PC-3 (cell line): ENCODE measurements around the gene MNT.

ENCODE experiments used
- CTCF ChIP-seq: fragments of 300-600 bp; sonication (generic); conservative IDR thresholded peaks from 2 replicates; pipeline ENCODE4 v1.5.1; 2017; ENCODE audit warnings: antibody characterized with exemption, low read depth, mild to moderate bottlenecking, low read length
- EZH2 ChIP-seq: fragments of 300-600 bp; sonication (generic); IDR thresholded peaks from one replicate; pipeline ENCODE4 v1.6.1; 2017; ENCODE audit warnings: antibody characterized with exemption, mild to moderate bottlenecking, low read length; ENCODE audit not compliant: unreplicated experiment

DNA sequence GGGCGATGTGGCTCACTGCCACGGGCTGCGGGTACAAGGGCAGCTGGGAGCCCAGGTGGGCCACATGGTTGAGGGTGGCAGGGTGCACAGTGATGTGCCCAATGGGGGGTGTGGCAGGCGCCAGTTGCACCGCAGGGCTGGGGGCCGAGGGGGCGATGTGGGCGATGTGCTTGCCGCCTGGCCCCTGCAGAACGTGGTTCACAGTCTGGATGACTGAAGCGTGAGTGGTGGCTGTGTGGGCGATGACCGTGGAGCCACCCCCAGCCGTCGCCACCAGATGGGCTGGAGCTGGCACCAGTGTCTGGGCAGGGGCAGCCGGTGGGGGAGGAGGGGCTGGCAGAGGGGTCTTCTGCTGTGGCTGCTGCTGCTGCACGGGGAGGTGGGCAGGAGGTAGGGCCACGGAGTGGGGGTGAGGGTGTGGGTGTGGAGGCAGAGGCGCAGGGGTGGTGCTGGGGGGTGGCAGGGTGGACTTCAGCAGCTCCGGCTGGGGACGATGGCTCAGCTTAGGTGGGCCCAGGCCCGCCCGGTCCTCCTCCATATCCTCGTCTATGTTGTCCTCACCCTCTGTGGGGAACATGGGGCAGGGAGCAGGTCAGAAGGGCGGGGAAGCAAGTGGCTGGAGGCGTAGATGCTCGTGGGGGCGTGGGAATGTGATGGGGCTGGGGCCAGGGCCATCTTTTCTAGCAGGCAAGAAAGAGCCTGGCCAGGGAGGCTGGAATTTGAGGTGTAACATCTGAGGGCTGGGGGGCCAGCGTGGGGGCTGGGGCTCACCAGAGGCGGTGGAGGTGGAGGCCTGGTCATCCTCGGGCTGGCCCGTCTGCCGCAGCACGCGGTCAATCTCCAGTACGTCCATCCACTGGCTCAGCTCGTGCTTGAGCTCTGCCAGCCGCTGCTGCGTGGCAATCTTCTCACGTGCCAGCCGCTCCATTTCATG, 13.5 kb downstream of the MNT start:
- no peak for TF ChIP-seq CTCF
- no peak for TF ChIP-seq EZH2
